NCI-H2081 treated with DMSO at 0.1 percent for 48 hours (cell line): ENCODE data around the gene AMIGO1.

Source experiments
- DNase-seq: peaks from one replicate; lab custom pipeline; 2025; lab: John Stamatoyannopoulos, UW

The AMIGO1 gene

GRCh38 chr1:109502364-109502851, 7.1 kb downstream of the AMIGO1 start:
- no peak for DNase-seq

- no peak for DNase-seq
Measured at GRCh38 chr1:109501644-109502363, 7.7 kb downstream of the AMIGO1 start.

- no peak for DNase-seq
Measured at GRCh38 chr1:109500941-109501381, 8.6 kb downstream of the AMIGO1 start.

- no peak for DNase-seq
Measured at GRCh38 chr1:109499661-109500536, 9.6 kb downstream of the AMIGO1 start.

- DNase-seq: no peak
Measured at GRCh38 chr1:109499081-109499480, 10.4 kb downstream of the AMIGO1 start.

DNA sequence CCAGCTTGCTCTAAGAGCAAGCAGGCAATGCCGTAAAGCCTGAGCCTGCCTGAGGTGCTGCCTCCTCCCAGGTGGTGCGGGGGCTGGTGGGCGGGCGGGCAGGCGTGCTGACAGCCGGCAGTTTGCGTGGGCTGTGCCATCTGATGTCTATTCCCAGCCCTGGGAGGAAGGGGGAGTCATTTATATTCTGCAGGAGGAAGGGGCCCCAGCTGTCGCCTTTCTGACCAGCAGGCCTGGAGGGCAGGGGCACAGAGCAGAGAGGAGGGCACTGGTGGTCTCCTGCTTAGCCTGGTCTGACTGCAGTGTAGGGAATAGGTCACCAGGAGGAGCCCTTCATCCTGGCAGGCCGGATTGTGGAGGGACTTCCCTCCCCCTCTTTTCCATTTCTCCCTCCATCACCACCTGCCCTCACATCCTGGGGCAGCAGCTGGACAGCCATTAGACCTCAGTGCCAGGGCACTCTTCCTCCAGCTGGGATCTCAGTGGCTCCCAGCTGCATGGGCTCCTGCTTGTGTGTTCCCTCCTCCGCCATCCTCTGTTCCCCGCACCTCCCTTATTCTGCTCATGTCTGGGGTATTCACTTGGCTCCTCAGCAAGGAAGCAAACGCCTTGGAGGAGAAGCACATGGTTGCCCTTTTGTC, 11.2 kb downstream of the AMIGO1 start:
- DNase-seq: no peak

- no peak for DNase-seq
Measured at GRCh38 chr1:109497449-109498160, 11.9 kb downstream of the AMIGO1 start.

- no peak for DNase-seq
Measured at GRCh38 chr1:109495738-109496137, 13.8 kb downstream of the AMIGO1 start.

DNA sequence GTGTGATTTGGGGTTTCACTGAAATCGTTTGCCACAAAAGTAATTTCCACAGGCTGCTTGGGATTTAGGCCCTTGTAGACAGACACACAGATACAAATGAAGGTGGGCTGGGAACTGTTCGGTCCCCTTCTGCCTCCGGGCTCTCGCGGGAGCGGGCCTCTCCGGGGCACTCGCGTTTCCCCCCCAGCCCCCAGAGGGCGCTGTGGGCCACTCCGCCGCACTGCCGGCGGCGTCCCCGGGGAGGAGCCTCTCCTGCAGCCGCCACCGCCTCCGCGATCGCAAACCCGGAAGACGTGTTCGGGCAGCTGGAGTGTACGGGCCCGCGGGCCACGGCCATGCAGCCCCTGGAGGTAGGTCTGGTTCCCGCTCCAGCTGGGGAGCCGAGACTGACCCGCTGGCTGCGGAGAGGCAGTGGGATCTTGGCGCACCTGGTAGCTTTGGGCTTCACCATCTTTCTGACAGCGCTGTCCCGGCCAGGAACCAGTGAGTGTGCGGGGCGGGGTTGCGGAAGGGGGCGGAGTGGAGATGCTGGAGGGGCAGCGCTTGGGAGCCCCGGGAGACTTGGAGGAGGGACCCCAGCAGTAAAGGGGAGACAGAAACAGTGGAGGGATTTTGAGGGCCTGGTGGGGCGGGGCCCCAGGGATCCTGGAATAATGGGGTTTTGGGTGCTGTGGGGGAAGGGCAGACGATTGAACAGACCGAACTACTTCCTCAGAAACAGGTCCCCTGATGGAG, 15.6 kb downstream of the AMIGO1 start, which contains the start of gene CYB561D1:
Gene CYB561D1 (plus strand): TSS at position 290 of the 735 bp plus-strand sequence. CDS start 46 bp downstream, at position 336.
- DNase-seq: no peak

GRCh38 chr1:109493227-109493626, 16.3 kb downstream of the AMIGO1 start:
- DNase-seq: no peak

- no peak for DNase-seq
Measured at GRCh38 chr1:109492779-109493178, 16.7 kb downstream of the AMIGO1 start.

- no peak for DNase-seq
Measured at GRCh38 chr1:109491372-109491771, 18.2 kb downstream of the AMIGO1 start.

DNA sequence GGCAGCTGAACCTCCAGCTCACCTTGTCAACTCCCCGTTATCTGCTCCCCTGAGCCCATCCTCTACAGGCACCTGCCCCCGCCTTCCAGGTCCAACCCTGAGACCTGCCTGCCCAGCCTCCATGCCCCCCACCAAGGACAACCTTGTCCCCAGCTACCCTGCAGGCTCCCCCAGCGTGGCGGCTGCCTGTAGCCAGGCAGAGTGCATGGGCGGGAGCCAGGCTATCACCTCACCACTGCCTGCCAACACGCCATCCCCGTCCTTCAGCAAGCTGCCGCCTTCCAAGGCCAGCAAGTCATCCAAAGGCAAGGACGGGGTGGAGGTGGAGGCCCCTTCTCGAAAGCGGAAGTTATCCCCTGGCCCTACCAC, 18.6 kb downstream of the AMIGO1 start:
- no peak for DNase-seq

- DNase-seq: no peak
Measured at GRCh38 chr1:109490029-109490933, 19.2 kb downstream of the AMIGO1 start.

DNA sequence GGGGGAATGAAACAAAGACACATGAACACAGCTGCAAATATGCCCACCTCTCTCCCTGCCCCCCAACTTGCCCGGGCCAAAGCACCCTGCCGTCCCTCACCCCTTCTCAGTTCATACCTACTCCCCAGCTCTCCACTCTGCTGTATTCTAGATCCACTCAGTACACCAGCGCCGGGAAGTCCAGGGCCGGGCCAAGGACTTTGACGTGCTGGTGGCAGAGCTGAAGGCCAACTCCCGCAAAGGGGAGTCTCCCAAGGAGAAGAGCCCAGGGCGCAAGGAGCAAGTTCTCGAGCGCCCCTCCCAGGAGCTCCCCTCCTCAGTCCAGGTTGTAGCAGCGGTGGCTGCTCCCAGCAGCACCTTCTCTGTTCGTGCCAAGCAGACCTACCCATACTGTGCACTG, 20.8 kb downstream of the AMIGO1 start:
- DNase-seq: no peak

DNA sequence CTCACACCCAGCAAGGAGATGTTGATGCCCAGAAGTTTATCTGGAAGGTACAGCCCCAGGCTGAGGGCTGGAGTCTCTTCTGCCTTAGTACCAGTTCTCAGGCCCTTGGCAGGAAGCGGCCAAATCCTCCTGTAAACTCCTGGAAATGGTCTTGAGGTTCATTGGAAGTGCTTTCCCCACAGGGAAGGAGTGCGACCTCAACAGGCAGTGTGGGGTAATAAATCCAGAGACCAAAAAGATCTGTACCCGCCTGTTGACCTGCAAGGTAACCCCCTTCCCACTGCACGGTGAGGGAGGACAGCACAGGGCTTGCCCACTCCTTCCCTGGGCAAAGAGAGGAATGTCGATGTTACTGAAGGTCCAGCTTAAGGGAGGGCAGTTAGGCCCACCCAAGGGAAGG, 21.3 kb downstream of the AMIGO1 start:
- DNase-seq: no peak

DNA sequence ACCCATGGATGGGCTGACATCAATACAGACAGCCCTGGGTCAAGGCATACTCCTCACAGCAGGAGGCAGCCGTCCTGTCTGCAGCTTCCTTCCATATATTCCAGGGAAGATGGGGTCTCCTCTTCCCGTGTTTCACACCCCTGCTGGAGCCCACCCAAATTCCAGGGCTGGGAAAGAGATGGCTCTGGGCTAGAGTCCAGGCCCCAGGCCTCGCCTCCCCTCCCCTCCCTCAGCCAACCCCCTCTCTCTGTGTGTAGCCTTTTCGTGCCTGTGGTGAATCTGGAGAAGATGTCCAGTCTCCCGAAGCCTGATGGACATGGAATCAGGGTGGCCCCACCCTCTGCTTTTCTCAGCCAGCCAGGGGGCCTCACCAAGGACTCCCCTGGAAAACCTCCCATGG, 22.3 kb downstream of the AMIGO1 start:
- DNase-seq: no peak

DNA sequence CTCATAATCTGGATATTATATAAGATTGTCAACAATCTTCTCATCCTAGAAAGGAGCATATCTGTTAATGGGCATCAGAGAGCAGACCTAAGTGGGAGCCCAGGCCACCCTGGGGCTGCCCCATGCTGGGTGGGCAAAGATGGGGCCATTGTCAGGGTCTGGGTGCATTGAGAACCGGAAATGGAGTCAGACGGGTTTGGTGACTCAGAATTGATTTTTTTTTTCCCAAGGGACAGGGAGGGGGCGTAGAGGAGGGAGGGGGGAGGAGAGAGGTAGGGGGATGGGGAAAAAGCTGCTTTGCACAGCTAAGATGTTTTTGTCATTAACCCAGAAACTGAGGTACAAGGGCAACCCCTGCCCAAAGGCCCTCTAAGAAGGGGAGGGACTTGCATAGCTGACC, 24.5 kb downstream of the AMIGO1 start:
- no peak for DNase-seq

DNA sequence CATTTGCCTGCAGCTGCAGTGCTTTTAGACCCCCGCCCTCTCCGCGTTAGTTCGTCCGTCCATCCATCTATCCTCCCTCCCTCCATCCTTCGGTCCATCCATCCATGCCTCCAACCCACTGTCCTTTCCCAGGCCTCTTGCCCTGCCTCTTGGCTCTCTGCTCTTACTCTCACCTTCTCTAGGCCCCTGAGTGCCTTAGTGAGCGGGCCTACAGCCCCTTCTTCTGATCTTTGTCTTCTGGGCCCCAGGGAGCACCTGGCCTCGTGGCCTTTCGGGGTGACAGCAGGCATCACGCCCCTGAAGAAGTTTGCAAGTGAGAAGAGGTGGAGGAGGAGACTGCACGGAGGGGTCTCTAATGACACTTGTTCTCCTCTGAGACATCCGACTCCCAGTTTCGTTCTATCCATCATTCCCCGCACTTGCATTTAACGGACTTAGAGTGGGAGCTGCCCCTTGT, 25.0 kb downstream of the AMIGO1 start:
- DNase-seq: no peak
